K562 (cell line): ENCODE results near the gene ITSN1. TPM values are rescaled to one million over a fixed set of nuclear protein-coding genes. Genes with fewer than 3 reads are reported as not detected.

Source experiments
- ATAC-seq: fragments of 200-7000 bp; cut with Tn5 transposase; 3 replicates; pipeline ENCODE4 v1.9.1; 2020; ENCODE audit warnings: moderate library complexity
- BruUV-seq: library from RNA; stranded (reverse); fragments of 400-500 nt; replicated peaks from 2 replicates; lab custom pipeline; 2021; lab: Mats Ljungman, UMichigan
- CTCF ChIA-PET: fragments of 300-600 bp; formaldehyde crosslinking; extraction: SDS; loops from one replicate; lab custom pipeline; 2021; ENCODE audit warnings: low intra/inter-chr PET ratio; lab: Yijun Ruan, JAX
- POLR2A ChIA-PET: fragments of 300-600, 350-650 bp; sonication (Branson Sonifier 250); formaldehyde crosslinking; extraction: SDS; loops from one replicate; lab custom pipeline; 2021; ENCODE audit warnings: antibody characterized with exemption, inconsistent platforms; lab: Yijun Ruan, JAX
- DNase-seq, 4 experiments: peaks; one replicate each; pipeline versions ENCODE4 v3.0.0 to v3.0.0-alpha.2; 2011 to 2018; ENCODE audit warnings: low spot score in 3 of 4, mixed read lengths in 3 of 4; ENCODE audit errors: extremely low read depth in 1 of 4
- FAIRE-seq: peaks from 2 replicates; lab custom pipeline; 2011; peaks lifted over from hg19 to GRCh38; lab: Jason Lieb, UNC
- H2AFZ ChIP-seq: 2 replicates; pipeline ENCODE4 v1.6.0; 2011; ENCODE audit warnings: low read depth, low read length, control low read depth, inconsistent platforms
- H3K27ac ChIP-seq: fragments of 200-600 bp; 3 replicates; pipeline ENCODE4 v1.8.0; 2011; ENCODE audit warnings: low read depth, mild to moderate bottlenecking, control low read depth, inconsistent platforms, low read length, moderate library complexity, mixed read lengths; ENCODE audit errors: extremely low read depth
- H3K27me3 ChIP-seq, 2 experiments: fragments of 300-600 bp in 1 of 2; 2 replicates in 1 of 2; 3 replicates in 1 of 2; pipeline versions ENCODE4 v1.6.0 to v1.8.0; 2011; ENCODE audit warnings: inconsistent platforms in 2 of 2, low read length in 2 of 2, mild to moderate bottlenecking in 1 of 2, mixed read lengths in 1 of 2, moderate library complexity in 1 of 2; ENCODE audit not compliant: control insufficient read depth in 2 of 2, insufficient read depth in 2 of 2
- H3K36me3 ChIP-seq: fragments of 300-600 bp; 3 replicates; pipeline ENCODE4 v1.8.0; 2011; ENCODE audit warnings: mild to moderate bottlenecking, low read length, inconsistent platforms; ENCODE audit not compliant: control insufficient read depth, insufficient read depth
- H3K4me1 ChIP-seq, 2 experiments: fragments of 200-600 bp in 1 of 2; replicated peaks in 1 of 2; 2 replicates in 1 of 2; 3 replicates in 1 of 2; pipeline versions ENCODE4 v1.5.1 to v1.8.0; 2011; ENCODE audit warnings: inconsistent platforms in 2 of 2, low read length in 2 of 2, mild to moderate bottlenecking in 1 of 2, mixed read lengths in 1 of 2, moderate library complexity in 1 of 2; ENCODE audit not compliant: control insufficient read depth in 2 of 2, insufficient read depth in 2 of 2
- H3K4me2 ChIP-seq: 2 replicates; pipeline ENCODE4 v1.6.1; 2011; ENCODE audit warnings: low read length, control low read depth, inconsistent platforms, mixed read lengths; ENCODE audit not compliant: insufficient read depth
- H3K4me3 ChIP-seq: fragments of 200-600 bp; sonication (generic), shearing (Covaris generic); 2 replicates; pipeline ENCODE4 v1.5.1; 2016; ENCODE audit warnings: control low read depth, inconsistent platforms
- H3K79me2 ChIP-seq: fragments of 200-600 bp; 3 replicates; pipeline ENCODE4 v1.8.0; 2011; ENCODE audit warnings: low read length, inconsistent platforms; ENCODE audit not compliant: control insufficient read depth, insufficient read depth
- H3K9ac ChIP-seq, 2 experiments: 2 replicates each; pipeline versions ENCODE4 v1.6.0 to v1.6.1; 2011; ENCODE audit warnings: low read depth in 2 of 2, low read length in 2 of 2, control low read depth in 1 of 2, inconsistent platforms in 1 of 2, mild to moderate bottlenecking in 1 of 2, mixed read lengths in 1 of 2; ENCODE audit not compliant: insufficient read depth in 1 of 2
- H3K9me1 ChIP-seq: one replicate; pipeline ENCODE4 v1.6.0; 2011; ENCODE audit warnings: inconsistent platforms, mild to moderate bottlenecking, low read length, moderate library complexity; ENCODE audit not compliant: control insufficient read depth, insufficient read depth
- H3K9me3 ChIP-seq: replicated peaks from 2 replicates; pipeline ENCODE4 v1.5.1; 2011; ENCODE audit warnings: low read depth, low read length, inconsistent platforms; ENCODE audit not compliant: control insufficient read depth, insufficient read depth
- H4K20me1 ChIP-seq: replicated peaks from 2 replicates; pipeline ENCODE4 v1.6.1; 2011; ENCODE audit warnings: low read length, inconsistent platforms, mixed read lengths; ENCODE audit not compliant: control insufficient read depth, insufficient read depth
- CEBPG ChIP-seq, 3 experiments: fragments of 200-800 bp in 1 of 3; sonication (Bioruptor generic) in 1 of 3; sonication (generic) in 1 of 3; formaldehyde crosslinking in 1 of 3; IDR thresholded peaks in 2 of 3; conservative IDR thresholded peaks in 1 of 3; 2 replicates each; pipeline versions ENCODE4 v1.6.1 to v1.8.0; 2016 to 2022; ENCODE audit warnings: missing compliant biosample characterization in 2 of 3, missing genetic modification characterization in 2 of 3, mild to moderate bottlenecking in 1 of 3, missing genetic modification reagents in 1 of 3
- HDAC3 ChIP-seq: fragments of 450-650 bp; IDR thresholded peaks from 2 replicates; pipeline ENCODE4 v1.6.1; 2018; ENCODE audit warnings: borderline replicate concordance, mild to moderate bottlenecking, moderate library complexity; ENCODE audit not compliant: partially characterized antibody
- NFE2L1 ChIP-seq: fragments of 450-650 bp; IDR thresholded peaks from 2 replicates; pipeline ENCODE4 v1.6.1; 2016; ENCODE audit warnings: missing genetic modification characterization, low read depth, mild to moderate bottlenecking, missing compliant biosample characterization, moderate library complexity, borderline replicate concordance
- RBM39 ChIP-seq: fragments of 200-400 bp; formaldehyde crosslinking; optimal IDR thresholded peaks from 2 replicates; pipeline ENCODE3; 2018; ENCODE audit warnings: low read depth, low read length
- RFX7 ChIP-seq: fragments of 250-450 bp; sonication (Bioruptor Pico); IDR thresholded peaks from 2 replicates; pipeline ENCODE4 v1.5.1; 2021; ENCODE audit warnings: mild to moderate bottlenecking
- SAP30 ChIP-seq: fragments of 200-600 bp; sonication (generic); IDR thresholded peaks from 2 replicates; pipeline ENCODE4 v1.6.1; 2012; ENCODE audit warnings: borderline replicate concordance, low read depth, mild to moderate bottlenecking, moderate library complexity, low read length, control low read depth, inconsistent platforms; ENCODE audit not compliant: insufficient read depth, poor library complexity, severe bottlenecking
- SMAD3 ChIP-seq: fragments of 450-650 bp; formaldehyde crosslinking; conservative IDR thresholded peaks from 2 replicates; pipeline ENCODE4 v1.4.0; 2020; ENCODE audit warnings: mild to moderate bottlenecking
- THRAP3 ChIP-seq: fragments of 450-650 bp; IDR thresholded peaks from 2 replicates; pipeline ENCODE4 v1.6.1; 2016; ENCODE audit warnings: mild to moderate bottlenecking, inconsistent platforms, borderline replicate concordance
- ZFP91 ChIP-seq: sonication (generic); formaldehyde crosslinking; IDR thresholded peaks from 2 replicates; pipeline ENCODE4 v1.8.0; 2022; ENCODE audit warnings: mild to moderate bottlenecking, missing genetic modification reagents
- ZKSCAN1 ChIP-seq: fragments of 150-350 bp; IDR thresholded peaks from 2 replicates; pipeline ENCODE4 v1.6.1; 2016; ENCODE audit warnings: low read depth, low read length
- ZNF282 ChIP-seq: sonication (generic); formaldehyde crosslinking; IDR thresholded peaks from 2 replicates; pipeline ENCODE4 v1.8.1; 2023; ENCODE audit warnings: missing genetic modification reagents
- ZNF512 ChIP-seq: IDR thresholded peaks from 2 replicates; pipeline ENCODE4 v1.6.1; 2016; ENCODE audit warnings: missing genetic modification characterization, missing compliant biosample characterization
- WGBS: fragments of 100-300 bp; shearing (Covaris generic); methylation state at CpG from one replicate; pipeline ENCODE4 v1.1.6; 2016; ENCODE audit warnings: low coverage, mixed read lengths; ENCODE audit not compliant: insufficient coverage; ENCODE audit errors: missing lambda C conversion rate; 5-methylcytosine and 5-hydroxymethylcytosine counted together
- in situ Hi-C: fragments of 300-500 bp; cut with MboI; formaldehyde crosslinking; loops from 4 replicates; pipeline ENCODE4 v1.15.0; 2018; ENCODE audit warnings: inconsistent platforms, mixed read lengths
- intact Hi-C: fragments of 100-400 bp; cut with micrococcal nuclease; formaldehyde crosslinking; loops from 2 replicates; pipeline ENCODE4 v1.14.2; 2022
- polyA plus RNA-seq, 8 experiments: library from polyadenylated mRNA; depleted of rRNA in 4 of 8; stranded (reverse) in 5 of 8; unstranded in 3 of 8; fragments of >200 nt; fragmentation: Nextera tagmentation in 2 of 8; fragmentation: Illumina TruSeq in 1 of 8; extraction: Ambion mirVana in 2 of 8; extraction: Trizol in 1 of 8; gene quantifications; 2 replicates each; pipeline versions ENCODE4 v1.2.1 to v1.2.3, GENCODE V29; 2011 to 2014; ENCODE audit warnings: inconsistent platforms in 1 of 8, missing spikeins in 1 of 8
- total RNA-seq, 7 experiments: library from RNA; depleted of rRNA in 6 of 7; stranded (reverse); fragments of >200 nt in 6 of 7; fragmentation: Illumina TruSeq in 2 of 7; extraction: Trizol in 2 of 7; gene quantifications; 2 replicates each; pipeline versions ENCODE4 v1.2.1 to v1.2.3, GENCODE V29; 2011 to 2021; ENCODE audit warnings: low replicate concordance in 1 of 7
- TF ChIP-seq, protein P1 (sequence below): fragments of 250-450 bp; sonication (Bioruptor Pico); IDR thresholded peaks from 2 replicates; pipeline ENCODE4 v1.9.0; 2021; ENCODE audit warnings: mild to moderate bottlenecking, inconsistent platforms
- TF ChIP-seq, protein P2 (sequence below): fragments of 250-450 bp; sonication (Bioruptor Pico); IDR thresholded peaks from 2 replicates; pipeline ENCODE4 v1.4.0; 2020; ENCODE audit warnings: mild to moderate bottlenecking, moderate library complexity

The ITSN1 gene
- total and polyA plus RNA-seq, 9 of the 15 experiments (the other 6 are each of a cell fraction or from before 2014, with no cell fraction given): 1.1 to 12.6 (median 4.8) TPM

- WGBS: 82% methylated on average over 5 of the region's 5 CpGs
- H3K9me1 ChIP-seq: no peaks in the 10 kb centered on the region
- FAIRE-seq (no peak), ATAC-seq (no peak), DNase-seq (no peak)
- ChIA-PET CTCF (no interaction called here), POLR2A (interaction anchor here (0.6 to 1.7 kb wide), 7 partner anchors 9 to 420 kb away, joined by 3 to 6 read pairs (median 3); no protein-coding TSS in a partner anchor)
- H3K27me3 ChIP-seq: no peaks in the 10 kb centered on the region
- no peaks in the 10 kb centered on the region for H3K9me3 ChIP-seq
- H3K9ac ChIP-seq: 0 out of 4 replicates have a peak overlapping the region, but pooled peaks of 1 of the 2 experiments have one; percentile 92
- H3K27ac ChIP-seq: no peak overlapping the region
- H3K79me2 ChIP-seq: peaks cover 19% of the 10 kb centered on the region
- peak overlapping the region; percentile 67; the same call in 1 of the 2 replicates for H3K4me3 ChIP-seq
- H3K4me1 ChIP-seq: peaks cover 0 to 6% of the 10 kb centered on the region in 2 experiments; a peak in 1 of 5 replicates
- no peaks in the 10 kb centered on the region for H3K36me3 ChIP-seq
- H3K4me2 ChIP-seq: peak overlapping the region; percentile 93
- no peaks in the 10 kb centered on the region for H4K20me1 ChIP-seq
- in situ Hi-C loops (no loop called here), intact Hi-C loops (loop anchor here (5.0 kb wide), 1 partner anchor 100 kb away; no protein-coding TSS in a partner anchor)
- no TSS peak for BruUV-seq
- peak overlapping the region; percentile 99 for H2AFZ ChIP-seq
- TF ChIP-seq RFX7 (CRISPR knock-in tag) (no peak), SMAD3 (no peak), ZKSCAN1 (no peak), RBM39 (no peak), NFE2L1 (tag) (no peak), ZNF282 (no peak), THRAP3 (no peak), SAP30 (peak; percentile 3), CEBPG (CRISPR knock-in tag; IDR thresholded peaks at IDR 0.05) (peak; percentile 32; the same call in 1 of the 2 replicates), CEBPG (tag; conservative IDR thresholded peaks at IDR 0.05 in 1 of 2, IDR thresholded peaks at IDR 0.05 in 1 of 2) (peak; percentile 70 to 72), ZNF512 (tag) (no peak), HDAC3 (no peak), ZFP91 (no peak)
- TF ChIP-seq, protein P1, sequence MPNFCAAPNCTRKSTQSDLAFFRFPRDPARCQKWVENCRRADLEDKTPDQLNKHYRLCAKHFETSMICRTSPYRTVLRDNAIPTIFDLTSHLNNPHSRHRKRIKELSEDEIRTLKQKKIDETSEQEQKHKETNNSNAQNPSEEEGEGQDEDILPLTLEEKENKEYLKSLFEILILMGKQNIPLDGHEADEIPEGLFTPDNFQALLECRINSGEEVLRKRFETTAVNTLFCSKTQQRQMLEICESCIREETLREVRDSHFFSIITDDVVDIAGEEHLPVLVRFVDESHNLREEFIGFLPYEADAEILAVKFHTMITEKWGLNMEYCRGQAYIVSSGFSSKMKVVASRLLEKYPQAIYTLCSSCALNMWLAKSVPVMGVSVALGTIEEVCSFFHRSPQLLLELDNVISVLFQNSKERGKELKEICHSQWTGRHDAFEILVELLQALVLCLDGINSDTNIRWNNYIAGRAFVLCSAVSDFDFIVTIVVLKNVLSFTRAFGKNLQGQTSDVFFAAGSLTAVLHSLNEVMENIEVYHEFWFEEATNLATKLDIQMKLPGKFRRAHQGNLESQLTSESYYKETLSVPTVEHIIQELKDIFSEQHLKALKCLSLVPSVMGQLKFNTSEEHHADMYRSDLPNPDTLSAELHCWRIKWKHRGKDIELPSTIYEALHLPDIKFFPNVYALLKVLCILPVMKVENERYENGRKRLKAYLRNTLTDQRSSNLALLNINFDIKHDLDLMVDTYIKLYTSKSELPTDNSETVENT (CRISPR knock-in tag): no peak
- TF ChIP-seq, protein P2, sequence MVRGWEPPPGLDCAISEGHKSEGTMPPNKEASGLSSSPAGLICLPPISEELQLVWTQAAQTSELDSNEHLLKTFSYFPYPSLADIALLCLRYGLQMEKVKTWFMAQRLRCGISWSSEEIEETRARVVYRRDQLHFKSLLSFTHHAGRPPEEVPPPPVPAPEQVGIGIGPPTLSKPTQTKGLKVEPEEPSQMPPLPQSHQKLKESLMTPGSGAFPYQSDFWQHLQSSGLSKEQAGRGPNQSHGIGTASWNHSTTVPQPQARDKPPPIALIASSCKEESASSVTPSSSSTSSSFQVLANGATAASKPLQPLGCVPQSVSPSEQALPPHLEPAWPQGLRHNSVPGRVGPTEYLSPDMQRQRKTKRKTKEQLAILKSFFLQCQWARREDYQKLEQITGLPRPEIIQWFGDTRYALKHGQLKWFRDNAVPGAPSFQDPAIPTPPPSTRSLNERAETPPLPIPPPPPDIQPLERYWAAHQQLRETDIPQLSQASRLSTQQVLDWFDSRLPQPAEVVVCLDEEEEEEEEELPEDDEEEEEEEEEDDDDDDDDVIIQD (CRISPR knock-in tag): no peak
Observed at GRCh38 chr21:33932731-33933130, 290.4 kb downstream of the ITSN1 start.
